Endothelial cell of umbilical vein (primary cell): ENCODE measurements around the gene BACH2. TPM values are rescaled to one million over a fixed set of nuclear protein-coding genes. Genes with fewer than 3 reads are reported as not detected.

ENCODE experiments used
- BruUV-seq: library from RNA; stranded (reverse); fragments of 400-500 nt; replicated peaks from 2 replicates; lab custom pipeline; 2021; lab: Mats Ljungman, UMichigan
- CTCF ChIA-PET: fragments of 300-600, 350-600 bp; sonication (Branson Sonifier 250); formaldehyde crosslinking; loops from one replicate; lab custom pipeline; 2021; ENCODE audit warnings: antibody characterized with exemption, inconsistent platforms; lab: Charles Lee
- POLR2A ChIA-PET: fragments of 300-600, 350-600 bp; sonication (Branson Sonifier 250); formaldehyde crosslinking; loops from one replicate; lab custom pipeline; 2021; ENCODE audit warnings: antibody characterized with exemption, inconsistent platforms; lab: Charles Lee
- DNase-seq: peaks from one replicate; pipeline ENCODE4 v3.0.0-alpha.2; 2011; ENCODE audit warnings: low read depth, low spot score
- FAIRE-seq: peaks from 2 replicates; lab custom pipeline; 2011; peaks lifted over from hg19 to GRCh38; lab: Jason Lieb, UNC
- H2AFZ ChIP-seq: 2 replicates; pipeline ENCODE4 v1.6.0; 2012; ENCODE audit warnings: low read depth, low read length, control low read depth, inconsistent platforms
- H3K27ac ChIP-seq: 2 replicates; pipeline ENCODE4 v1.5.1; 2011; ENCODE audit warnings: low read depth, mild to moderate bottlenecking, control low read depth, low read length, moderate library complexity; ENCODE audit not compliant: insufficient read depth
- H3K27me3 ChIP-seq, 2 experiments: 2 replicates each; pipeline versions ENCODE4 v1.6.0 to v1.6.1; 2011; ENCODE audit warnings: low read length in 2 of 2, mixed read lengths in 1 of 2; ENCODE audit not compliant: control insufficient read depth in 2 of 2, insufficient read depth in 2 of 2
- H3K36me3 ChIP-seq, 2 experiments: 2 replicates in 1 of 2; 3 replicates in 1 of 2; pipeline ENCODE4 v1.5.1; 2011; ENCODE audit warnings: low read length in 2 of 2, mild to moderate bottlenecking in 1 of 2, moderate library complexity in 1 of 2; ENCODE audit not compliant: control insufficient read depth in 2 of 2, insufficient read depth in 2 of 2; ENCODE audit errors: extremely low read depth in 1 of 2
- H3K4me1 ChIP-seq: 3 replicates; pipeline ENCODE4 v1.5.1; 2011; ENCODE audit warnings: mild to moderate bottlenecking, low read length; ENCODE audit not compliant: control insufficient read depth, insufficient read depth; ENCODE audit errors: extremely low read depth
- H3K4me2 ChIP-seq: 2 replicates; pipeline ENCODE4 v1.6.1; 2011; ENCODE audit warnings: low read length, control low read depth, mixed read lengths; ENCODE audit not compliant: insufficient read depth
- H3K4me3 ChIP-seq, 3 experiments: fragments of 200-600 bp in 1 of 3; sonication (generic), shearing (Covaris generic) in 1 of 3; replicated peaks in 1 of 3; 2 replicates each; pipeline ENCODE4 v1.5.1; 2011 to 2016; ENCODE audit warnings: control low read depth in 3 of 3, low read length in 3 of 3, mild to moderate bottlenecking in 2 of 3, inconsistent platforms in 1 of 3, low read depth in 1 of 3, moderate library complexity in 1 of 3; ENCODE audit not compliant: insufficient read depth in 1 of 3
- H3K79me2 ChIP-seq: 2 replicates; pipeline ENCODE4 v1.6.0; 2012; ENCODE audit warnings: low read length, inconsistent platforms; ENCODE audit not compliant: control insufficient read depth, insufficient read depth
- H3K9ac ChIP-seq: replicated peaks from 2 replicates; pipeline ENCODE3; 2011; ENCODE audit warnings: low read length, control low read depth; ENCODE audit not compliant: insufficient read depth; ENCODE audit errors: extremely low read depth
- H3K9me1 ChIP-seq: replicated peaks from 3 replicates; pipeline ENCODE4 v1.6.0; 2011; ENCODE audit warnings: mild to moderate bottlenecking, low read length; ENCODE audit not compliant: control insufficient read depth, insufficient read depth; ENCODE audit errors: extremely low read depth
- H3K9me3 ChIP-seq: replicated peaks from 2 replicates; pipeline ENCODE4 v1.5.1; 2012; ENCODE audit warnings: low read length, inconsistent platforms; ENCODE audit not compliant: control insufficient read depth, insufficient read depth
- H4K20me1 ChIP-seq: replicated peaks from 2 replicates; pipeline ENCODE3; 2011; ENCODE audit warnings: mild to moderate bottlenecking, low read length; ENCODE audit not compliant: control insufficient read depth, insufficient read depth; ENCODE audit errors: extremely low read depth
- CTCF ChIP-seq, 2 donors: IDR thresholded peaks; 1 replicate in 1 of 2; 2 replicates in 1 of 2; pipeline ENCODE4 v1.5.1; 2011; ENCODE audit warnings: low read length in 2 of 2, mild to moderate bottlenecking in 2 of 2, moderate library complexity in 2 of 2, control low read depth in 1 of 2, inconsistent platforms in 1 of 2, low read depth in 1 of 2; ENCODE audit not compliant: insufficient read depth in 1 of 2; ENCODE audit errors: extremely low read depth in 1 of 2
- EZH2 ChIP-seq: IDR thresholded peaks from 2 replicates; pipeline ENCODE4 v1.6.1; 2012; ENCODE audit warnings: borderline replicate concordance, low read depth, mild to moderate bottlenecking, moderate library complexity, low read length, inconsistent platforms; ENCODE audit not compliant: severe bottlenecking
- FOS ChIP-seq: IDR thresholded peaks from 2 replicates; pipeline ENCODE4 v1.6.1; 2011; ENCODE audit warnings: mild to moderate bottlenecking, low read length, moderate library complexity, borderline replicate concordance; ENCODE audit not compliant: insufficient read depth
- GATA2 ChIP-seq: IDR thresholded peaks from 2 replicates; pipeline ENCODE4 v1.7.0; 2011; ENCODE audit warnings: low read depth, mild to moderate bottlenecking, moderate library complexity, mixed read lengths, low read length; ENCODE audit not compliant: insufficient read length, insufficient read depth
- JUN ChIP-seq: IDR thresholded peaks from 2 replicates; pipeline ENCODE4 v1.6.1; 2011; ENCODE audit warnings: borderline replicate concordance, low read depth; ENCODE audit not compliant: insufficient read length, insufficient read depth
- MAX ChIP-seq: IDR thresholded peaks from 2 replicates; pipeline ENCODE4 v1.6.1; 2011; ENCODE audit not compliant: insufficient read depth, insufficient read length
- MYC ChIP-seq: IDR thresholded peaks from one replicate; pipeline ENCODE4 v1.6.1; 2011; ENCODE audit warnings: mild to moderate bottlenecking, low read depth, low read length
- POLR2A ChIP-seq: IDR thresholded peaks from 2 replicates; pipeline ENCODE4 v1.6.1; 2012; ENCODE audit warnings: low read depth, mild to moderate bottlenecking, control low read depth, low read length
- POLR2AphosphoS5 ChIP-seq: IDR thresholded peaks from 2 replicates; pipeline ENCODE4 v1.6.1; 2012; ENCODE audit warnings: low read depth, mild to moderate bottlenecking, control low read depth, low read length, moderate library complexity; ENCODE audit not compliant: insufficient read depth
- dilution Hi-C: fragments of 300-500 bp; cut with MboI; formaldehyde crosslinking; loops from one replicate; pipeline ENCODE4 v1.15.0; 2019; ENCODE audit warnings: low sequenced_read_pairs; ENCODE audit not compliant: extremely low pct_ligation_motif_present
- intact Hi-C: fragments of 100-400 bp; cut with micrococcal nuclease; formaldehyde crosslinking; loops from one replicate; pipeline ENCODE4 v1.10.0; 2022
- polyA plus RNA-seq, 4 experiments: library from polyadenylated mRNA; depleted of rRNA in 3 of 4; stranded (reverse) in 3 of 4; unstranded in 1 of 4; fragments of >200 nt; gene quantifications; 2 replicates each; pipeline versions ENCODE4 v1.2.1 to v1.2.3, GENCODE V29; 2011 to 2012; ENCODE audit warnings: missing spikeins in 1 of 4
- total RNA-seq: library from RNA; stranded (reverse); gene quantifications from 2 replicates; pipeline ENCODE4 v1.2.3, GENCODE V29; 2021

Gene BACH2
- total and polyA plus RNA-seq, 2 donors (not counting 3 experiments of a cell fraction or from before 2014, with no cell fraction given): 1.7 to 5.6 TPM

- H3K27ac ChIP-seq: no peak overlapping the region
- TF ChIP-seq POLR2AphosphoS5 (no peak), EZH2 (no peak), GATA2 (no peak), FOS (no peak), MYC (no peak), POLR2A (no peak), JUN (no peak), CTCF (IDR thresholded peaks at IDR 0.05; ENCODE audit: extremely low read depth in 1 of 2, insufficient read depth in 1 of 2, low read depth in 1 of 2, low read length in 2 of 2) (no peak), MAX (no peak)
- POLR2A ChIA-PET: no interaction called here
- no peak overlapping the region for H3K4me3 ChIP-seq
- FAIRE-seq (no peak), DNase-seq (no peak)
- no peaks in the 10 kb centered on the region for H3K4me1 ChIP-seq
- no peaks in the 10 kb centered on the region for H3K9me3 ChIP-seq
- no peaks in the 10 kb centered on the region for H4K20me1 ChIP-seq
- H3K4me2 ChIP-seq: no peak overlapping the region
- CTCF ChIA-PET: interaction anchor here (1.2 kb wide), 1 partner anchor 186 kb away, joined by 3 read pairs; no protein-coding TSS in a partner anchor
- dilution Hi-C loops (no loop called here), intact Hi-C loops (no loop called here)
- no peak overlapping the region for H2AFZ ChIP-seq
- no peaks in the 10 kb centered on the region for H3K79me2 ChIP-seq
- BruUV-seq: no TSS peak
- H3K36me3 ChIP-seq: no peaks in the 10 kb centered on the region
- H3K9ac ChIP-seq: no peak overlapping the region
- peaks cover 0 to 6% of the 10 kb centered on the region in 2 experiments for H3K27me3 ChIP-seq
- H3K9me1 ChIP-seq: no peaks in the 10 kb centered on the region
Observed at GRCh38 chr6:90126181-90126580, 170.5 kb downstream of the BACH2 start.
